RWPE1 (cell line): ENCODE results near the gene SPAG7.

Experiments used
- CTCF ChIA-PET: fragments of 350-600 bp; sonication (Branson Sonifier 250); formaldehyde crosslinking; extraction: SDS; loops from one replicate; lab custom pipeline; 2021; lab: Yijun Ruan, JAX
- POLR2A ChIA-PET: fragments of 400-600 bp; formaldehyde crosslinking; extraction: SDS; loops from one replicate; lab custom pipeline; 2020; ENCODE audit warnings: antibody characterized with exemption; ENCODE audit not compliant: low non-redundant PET; lab: Yijun Ruan, JAX
- DNase-seq: peaks from one replicate; pipeline ENCODE4 v3.0.0; 2012; ENCODE audit warnings: low spot score
- H3K27ac ChIP-seq: fragments of 450-650 bp; 2 replicates; pipeline ENCODE4 v1.5.1; 2017
- TF ChIP-seq, protein P1 (sequence below): fragments of 450-650 bp; conservative IDR thresholded peaks from 2 replicates; pipeline ENCODE4 v1.5.1; 2017; ENCODE audit warnings: low read depth, mild to moderate bottlenecking

The SPAG7 gene

GRCh38 chr17:5000237-5000639, 32.6 kb upstream of the SPAG7 start:
- ChIA-PET CTCF (interaction anchor here (0.6 to 1.0 kb wide), 4 partner anchors 10 to 538 kb away, joined by 3 to 5 read pairs (median 4); partner anchors contain the start of gene CAMTA2), POLR2A (interaction anchor here (0.6 kb wide), 1 partner anchor 28 kb away, joined by 16 read pairs; no protein-coding TSS in a partner anchor)
- peak overlapping the region; percentile 89 for H3K27ac ChIP-seq
- no peak for DNase-seq
- TF ChIP-seq, protein P1, sequence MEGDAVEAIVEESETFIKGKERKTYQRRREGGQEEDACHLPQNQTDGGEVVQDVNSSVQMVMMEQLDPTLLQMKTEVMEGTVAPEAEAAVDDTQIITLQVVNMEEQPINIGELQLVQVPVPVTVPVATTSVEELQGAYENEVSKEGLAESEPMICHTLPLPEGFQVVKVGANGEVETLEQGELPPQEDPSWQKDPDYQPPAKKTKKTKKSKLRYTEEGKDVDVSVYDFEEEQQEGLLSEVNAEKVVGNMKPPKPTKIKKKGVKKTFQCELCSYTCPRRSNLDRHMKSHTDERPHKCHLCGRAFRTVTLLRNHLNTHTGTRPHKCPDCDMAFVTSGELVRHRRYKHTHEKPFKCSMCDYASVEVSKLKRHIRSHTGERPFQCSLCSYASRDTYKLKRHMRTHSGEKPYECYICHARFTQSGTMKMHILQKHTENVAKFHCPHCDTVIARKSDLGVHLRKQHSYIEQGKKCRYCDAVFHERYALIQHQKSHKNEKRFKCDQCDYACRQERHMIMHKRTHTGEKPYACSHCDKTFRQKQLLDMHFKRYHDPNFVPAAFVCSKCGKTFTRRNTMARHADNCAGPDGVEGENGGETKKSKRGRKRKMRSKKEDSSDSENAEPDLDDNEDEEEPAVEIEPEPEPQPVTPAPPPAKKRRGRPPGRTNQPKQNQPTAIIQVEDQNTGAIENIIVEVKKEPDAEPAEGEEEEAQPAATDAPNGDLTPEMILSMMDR = no peak

- TF ChIP-seq, protein P1 = no peak
- CTCF ChIA-PET = interaction anchor here (0.6 to 1.0 kb wide), 3 partner anchors 10 to 34 kb away, joined by 4 to 5 read pairs (median 5); partner anchors contain the start of gene CAMTA2
- DNase-seq = no peak
- peak overlapping the region; percentile 89 for H3K27ac ChIP-seq
- POLR2A ChIA-PET = interaction anchor here (0.6 kb wide), 1 partner anchor 28 kb away, joined by 16 read pairs; no protein-coding TSS in a partner anchor
These were observed 31.9 kb upstream of the SPAG7 start for GRCh38 chr17:4999430-5000093.

- CTCF ChIA-PET = interaction anchor here (0.5 to 0.6 kb wide), 2 partner anchors 531 to 1680 kb away, joined by 3 to 6 read pairs; no protein-coding TSS in a partner anchor
- H3K27ac ChIP-seq = peak overlapping the region; percentile 89
- peak; percentile 41 for DNase-seq
- POLR2A ChIA-PET = interaction anchor here (2.0 kb wide), 1 partner anchor 10 kb away, joined by 6 read pairs; no protein-coding TSS in a partner anchor
- TF ChIP-seq, protein P1 = no peak
These were observed 31.3 kb upstream of the SPAG7 start for GRCh38 chr17:4998732-4999429.

DNA sequence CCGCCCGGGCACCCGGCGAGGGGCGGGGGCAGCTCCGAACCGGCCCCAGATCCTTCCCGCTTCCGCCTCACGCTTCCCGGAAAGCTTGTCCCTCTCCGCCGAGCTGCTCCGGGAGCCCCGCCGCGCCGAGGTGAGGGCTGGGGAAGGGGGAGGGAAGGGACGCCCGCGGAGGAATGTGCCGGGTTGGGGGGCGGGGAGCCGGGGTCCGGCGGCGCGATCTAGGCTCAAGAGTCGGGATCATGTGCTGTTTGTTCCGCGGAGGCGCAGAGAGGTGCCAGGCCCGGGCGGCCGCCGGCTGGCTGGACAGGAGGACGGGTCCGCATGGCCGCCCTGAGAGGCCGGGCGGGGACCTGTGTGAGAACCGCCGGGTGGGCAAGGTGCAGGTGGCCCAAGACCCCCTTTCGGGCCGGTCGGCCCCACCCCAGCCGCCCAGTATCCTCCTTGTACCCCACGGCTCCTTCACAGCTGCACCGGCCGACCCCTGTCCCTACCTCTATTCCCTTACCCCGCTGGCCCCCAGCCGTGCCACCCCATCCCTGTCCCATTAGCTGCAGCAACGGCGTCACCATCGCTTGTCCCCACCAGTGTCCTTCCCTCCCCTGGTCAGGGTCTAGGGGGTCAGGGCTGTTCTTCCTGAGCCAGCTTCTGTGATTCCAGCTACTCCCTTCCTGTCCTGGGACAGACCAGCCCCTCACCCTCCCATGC, 30.6 kb upstream of the SPAG7 start:
- no peak for DNase-seq
- ChIA-PET CTCF (interaction anchor here (0.5 to 1.3 kb wide), 4 partner anchors 11 to 1681 kb away, joined by 3 to 6 read pairs (median 6); partner anchors contain the start of gene CAMTA2), POLR2A (interaction anchor here (0.9 to 2.0 kb wide), 4 partner anchors 10 to 58 kb away, joined by 3 to 6 read pairs (median 4); partner anchors contain the start of genes RNF167, SLC25A11 and SPAG7)
- peak overlapping the region; percentile 89 for H3K27ac ChIP-seq
- TF ChIP-seq, protein P1 = no peak

DNA sequence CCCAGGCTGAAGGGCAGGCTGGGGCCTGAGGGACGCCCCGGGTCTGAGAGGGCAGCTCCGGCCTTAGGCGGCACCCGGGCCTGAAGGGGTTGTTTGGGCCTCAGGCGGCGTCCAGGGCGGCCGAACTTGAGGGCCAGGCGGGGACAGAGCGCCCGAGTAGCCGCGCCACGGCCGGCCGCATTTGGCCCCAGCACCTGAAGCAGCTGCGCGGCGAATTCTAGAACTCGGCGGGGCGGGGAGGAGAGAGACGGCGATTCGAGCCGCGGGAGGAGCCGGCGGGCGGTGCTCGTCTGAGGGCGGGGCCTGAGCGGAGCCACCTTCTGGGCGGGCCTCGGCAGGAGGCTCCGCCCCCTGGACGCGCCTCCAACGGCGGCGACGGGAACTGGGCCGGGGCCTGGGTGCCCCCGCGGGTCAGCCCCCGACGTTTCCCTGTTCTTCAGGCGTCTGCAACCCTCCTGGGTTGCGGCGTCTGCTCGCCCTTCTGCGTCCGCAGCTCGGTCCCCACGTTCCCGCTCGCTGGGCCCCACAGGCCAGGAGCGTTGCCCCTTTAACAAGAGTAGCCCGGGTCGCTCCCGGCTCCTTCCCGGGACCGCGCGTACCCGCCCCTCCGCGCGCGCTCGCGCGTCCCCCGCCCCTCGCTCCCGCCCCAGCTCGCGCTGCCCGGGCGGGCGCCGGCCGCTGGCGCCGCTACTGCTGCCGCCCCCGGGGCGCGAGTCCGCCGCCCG, 29.8 kb upstream of the SPAG7 start, which contains the start of the genes INCA1 and KIF1C:
INCA1 (minus strand) TSS at position 221 of the 725 bp plus-strand sequence. CDS start 3,085 bp downstream, outside the sequence.
KIF1C (plus strand) TSS at position 649 of the 725 bp plus-strand sequence. CDS start 2,297 bp downstream, outside the sequence.
- peak within 1 kb of the TSS; percentile 89 for H3K27ac ChIP-seq
- peak; percentile 96 for DNase-seq
- CTCF ChIA-PET = interaction anchor here (0.6 to 1.3 kb wide), 3 partner anchors 10 to 1484 kb away, joined by 3 to 6 read pairs (median 5); partner anchors contain the start of gene CAMTA2
- TF ChIP-seq, protein P1 = no peak
- POLR2A ChIA-PET = interaction anchor here (0.9 to 2.0 kb wide), 5 partner anchors 9 to 88 kb away, joined by 3 to 6 read pairs (median 4); partner anchors contain the start of genes RNF167, SLC25A11 and SPAG7
